Skin epidermis (tissue), 12 donors: ENCODE data around the gene GHRH.

Experiments used
- H3K27ac ChIP-seq, 21 experiments: fragments of 200-600 bp; sonication (generic) in 11 of 21; one replicate each; pipeline ENCODE4 v1.5.0; 2020; ENCODE audit warnings: mild to moderate bottlenecking in 3 of 21, inconsistent platforms in 2 of 21, moderate library complexity in 2 of 21
- H3K4me3 ChIP-seq, 7 experiments: fragments of 200-600 bp; sonication (generic) in 2 of 7; one replicate each; pipeline ENCODE4 v1.5.0; 2020; ENCODE audit warnings: inconsistent platforms in 2 of 7, mild to moderate bottlenecking in 2 of 7, moderate library complexity in 1 of 7

Gene GHRH

GRCh38 chr20:37222086-37222485 is 39.5 kb downstream of the GHRH start:
- H3K27ac ChIP-seq, result no peak overlapping the region
- H3K4me3 ChIP-seq, result no peak overlapping the region

GRCh38 chr20:37220731-37221130 is 40.9 kb downstream of the GHRH start:
- H3K27ac ChIP-seq, result peak overlapping the region in 2 of 21 experiments; percentile 9 to 20
- no peak overlapping the region for H3K4me3 ChIP-seq

GRCh38 chr20:37219751-37220668 is 41.6 kb downstream of the GHRH start:
- Histone ChIP-seq H3K4me3 (no peak overlapping the region), H3K27ac (peak overlapping the region in 2 of 21 experiments; percentile 9 to 18)

GRCh38 chr20:37218976-37219375 is 42.6 kb downstream of the GHRH start:
- Histone ChIP-seq H3K4me3 (no peak overlapping the region), H3K27ac (no peak overlapping the region)

- Histone ChIP-seq H3K27ac (no peak overlapping the region), H3K4me3 (no peak overlapping the region)
Measured at GRCh38 chr20:37218441-37218840, 43.2 kb downstream of the GHRH start.

GRCh38 chr20:37209661-37210314 is 51.8 kb downstream of the GHRH start:
- H3K4me3 ChIP-seq, result no peak overlapping the region
- no peak overlapping the region for H3K27ac ChIP-seq

- no peak overlapping the region for H3K27ac ChIP-seq
- H3K4me3 ChIP-seq, result no peak overlapping the region
Measured at GRCh38 chr20:37209193-37209592, 52.4 kb downstream of the GHRH start.

- H3K4me3 ChIP-seq, result no peak overlapping the region
- H3K27ac ChIP-seq, result no peak overlapping the region
Measured at GRCh38 chr20:37207171-37207570, 54.4 kb downstream of the GHRH start.

- Histone ChIP-seq H3K27ac (no peak overlapping the region), H3K4me3 (no peak overlapping the region)
Measured at GRCh38 chr20:37205794-37206193, 55.8 kb downstream of the GHRH start.

GRCh38 chr20:37205130-37205529 is 56.5 kb downstream of the GHRH start:
- Histone ChIP-seq H3K27ac (no peak overlapping the region), H3K4me3 (no peak overlapping the region)

GRCh38 chr20:37204056-37204455 is 57.6 kb downstream of the GHRH start:
- H3K4me3 ChIP-seq, result no peak overlapping the region
- no peak overlapping the region for H3K27ac ChIP-seq

- H3K27ac ChIP-seq, result peak overlapping the region in 5 of 21 experiments; percentile 4 to 63 (median 35)
- no peak overlapping the region for H3K4me3 ChIP-seq
Measured at GRCh38 chr20:37202267-37202943, 59.2 kb downstream of the GHRH start.

GRCh38 chr20:37201827-37202162 is 59.8 kb downstream of the GHRH start:
- Histone ChIP-seq H3K27ac (peak overlapping the region in 7 of 21 experiments; percentile 4 to 63 (median 35)), H3K4me3 (no peak overlapping the region)
